ENCODE measurements around the gene ABCG4.

ABCG4 gene

DNA sequence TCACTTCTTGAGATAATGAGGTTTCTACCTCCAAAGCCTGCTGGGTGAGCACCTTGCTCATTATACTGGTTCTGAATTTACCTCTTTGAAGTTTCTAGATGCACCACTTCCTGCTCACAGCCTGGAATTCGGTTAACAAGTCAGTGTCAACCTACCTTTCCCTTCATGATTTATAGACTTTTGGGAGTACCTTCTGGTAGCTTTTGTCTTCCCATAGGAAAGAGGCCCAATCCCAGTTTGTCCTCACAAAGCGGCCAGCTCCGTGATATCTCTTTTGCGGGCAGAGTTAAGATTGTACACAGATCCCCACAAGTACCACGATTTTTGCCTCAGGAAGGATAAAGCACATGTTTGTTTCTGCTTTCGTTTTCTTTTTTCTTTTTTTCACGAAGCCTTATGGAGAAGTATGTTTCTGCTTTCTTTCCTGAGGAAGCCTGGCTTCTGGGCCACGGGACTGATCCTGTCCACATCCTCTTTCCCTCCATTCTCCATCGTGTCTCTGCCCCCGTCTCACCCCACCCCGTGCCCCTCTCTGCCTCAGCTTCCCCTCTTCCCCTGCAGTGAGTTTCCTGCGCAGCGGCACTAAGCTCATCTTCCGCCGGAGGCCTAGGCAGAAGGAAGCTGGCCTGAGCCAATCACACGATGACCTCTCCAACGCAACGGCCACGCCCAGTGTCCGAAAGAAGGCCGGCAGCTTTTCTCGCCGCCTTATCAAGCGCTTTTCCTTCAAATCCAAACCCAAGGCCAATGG lies 33.2 kb upstream of the ABCG4 start:
- in situ Hi-C loops (cut with HindIII; ENCODE audit: low sequenced_read_pairs) = no loop called here

DNA sequence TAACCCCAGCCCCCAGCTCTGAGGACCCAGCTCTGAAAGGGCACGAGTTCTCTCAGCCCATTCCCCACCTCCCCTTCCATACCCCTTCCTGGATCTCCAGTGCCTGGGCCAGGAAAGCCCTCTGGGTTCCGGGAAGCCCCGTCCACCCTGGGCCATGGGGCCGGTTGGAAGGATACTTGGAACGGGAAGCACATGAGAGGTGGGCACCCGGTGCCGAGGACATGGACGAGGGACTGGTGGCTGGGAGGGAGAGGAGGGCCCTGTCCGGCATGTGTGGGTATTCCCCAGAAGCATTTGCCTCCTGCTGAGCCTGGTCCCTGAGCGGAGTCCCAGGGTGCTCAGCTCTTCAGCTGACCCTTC lies 32.6 kb upstream of the ABCG4 start:
- in situ Hi-C loops (cut with HindIII; ENCODE audit: low sequenced_read_pairs) = no loop called here

DNA sequence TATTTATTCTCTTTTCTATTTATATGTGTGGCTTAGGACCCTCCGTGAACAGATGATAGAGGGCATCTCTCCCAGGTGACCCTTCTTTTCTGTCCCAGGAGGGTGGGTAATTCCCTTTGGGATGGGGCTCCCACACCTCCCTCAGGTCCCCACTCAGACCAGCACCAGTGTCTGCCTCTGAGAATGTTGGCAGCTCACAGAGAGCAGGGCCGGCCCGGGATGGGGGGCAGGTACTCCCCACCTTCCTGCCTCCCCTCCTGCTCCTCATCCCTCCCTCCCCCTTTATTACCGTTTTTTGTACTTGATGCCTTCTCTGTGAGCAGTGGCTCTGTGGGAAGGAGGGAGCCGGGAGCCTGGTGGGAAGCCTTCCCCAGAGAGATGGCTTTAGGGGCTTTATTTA lies 32.3 kb upstream of the ABCG4 start:
- in situ Hi-C loops (cut with HindIII; ENCODE audit: low sequenced_read_pairs) = no loop called here

DNA sequence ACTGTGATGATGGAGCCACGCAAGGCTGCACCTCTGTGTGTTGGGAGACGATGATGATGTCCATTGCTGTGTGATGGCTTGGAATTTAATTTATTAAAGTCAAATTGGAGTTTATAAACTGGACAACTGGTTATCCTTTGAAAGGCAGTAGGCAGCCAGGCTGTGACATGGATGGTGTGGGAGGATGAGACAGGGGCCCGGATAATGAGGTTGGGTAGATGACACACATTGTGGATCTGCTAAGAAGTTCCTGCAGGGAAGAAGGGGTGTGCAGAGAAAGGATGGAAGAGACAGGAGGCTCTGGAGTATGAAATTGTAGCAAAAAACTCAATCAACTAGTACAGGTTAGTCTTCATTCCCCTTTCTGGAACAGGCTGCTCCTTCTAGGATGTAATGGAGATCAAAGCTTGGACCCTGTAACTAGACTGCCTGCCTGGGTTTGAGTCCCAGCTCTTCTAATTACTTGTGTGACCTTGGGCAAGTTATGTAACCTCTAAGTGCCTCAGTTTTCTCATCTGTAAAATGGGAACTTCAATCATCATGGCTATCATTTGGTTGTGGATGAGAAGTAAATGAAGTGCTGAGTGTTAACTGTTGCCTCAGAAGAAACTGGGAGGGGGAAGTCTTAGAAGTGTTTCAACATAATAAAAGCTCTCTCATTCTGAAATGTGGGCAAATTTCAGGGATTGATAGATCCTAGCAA lies 31.7 kb upstream of the ABCG4 start:
- in situ Hi-C loops (cut with HindIII; ENCODE audit: low sequenced_read_pairs) = no loop called here

DNA sequence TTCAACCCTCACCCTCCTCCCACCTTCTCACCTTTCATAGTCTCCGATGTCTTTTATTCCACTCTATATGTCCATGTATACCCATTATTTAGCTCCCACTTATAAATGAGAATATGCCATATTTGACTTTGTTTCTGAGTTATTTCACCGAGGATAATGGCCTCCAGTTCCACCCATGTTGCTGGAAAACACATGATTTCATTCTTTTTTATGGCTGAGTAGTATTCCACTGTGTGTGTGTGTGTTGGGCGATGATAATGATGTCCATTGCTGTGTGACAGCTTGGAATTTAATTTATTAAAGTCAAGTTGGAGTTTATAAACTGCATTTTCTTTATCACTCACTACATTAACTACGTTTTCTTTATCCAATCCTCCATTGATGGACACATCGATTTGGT lies 30.6 kb upstream of the ABCG4 start:
- in situ Hi-C loops (cut with HindIII; ENCODE audit: low sequenced_read_pairs) = no loop called here

DNA sequence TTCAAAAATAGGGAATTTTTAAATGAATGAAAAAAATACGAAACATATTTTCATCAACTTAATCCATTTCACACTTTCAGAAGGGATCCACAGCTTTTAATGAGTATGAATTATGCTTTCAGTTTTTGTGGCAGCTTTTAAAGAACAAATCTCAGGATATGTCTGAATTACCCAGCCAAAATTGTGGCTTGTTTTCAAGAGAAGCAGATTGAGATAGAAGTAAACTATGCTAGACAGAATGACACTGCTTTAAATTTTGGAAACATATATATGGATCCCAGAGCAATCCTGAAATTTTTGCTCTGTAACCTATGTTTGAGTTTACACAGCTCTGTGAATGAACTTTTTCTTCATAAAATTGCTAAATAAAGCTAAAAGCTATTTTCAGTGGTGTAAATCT lies 29.9 kb upstream of the ABCG4 start:
- in situ Hi-C loops (cut with HindIII; ENCODE audit: low sequenced_read_pairs) = no loop called here

DNA sequence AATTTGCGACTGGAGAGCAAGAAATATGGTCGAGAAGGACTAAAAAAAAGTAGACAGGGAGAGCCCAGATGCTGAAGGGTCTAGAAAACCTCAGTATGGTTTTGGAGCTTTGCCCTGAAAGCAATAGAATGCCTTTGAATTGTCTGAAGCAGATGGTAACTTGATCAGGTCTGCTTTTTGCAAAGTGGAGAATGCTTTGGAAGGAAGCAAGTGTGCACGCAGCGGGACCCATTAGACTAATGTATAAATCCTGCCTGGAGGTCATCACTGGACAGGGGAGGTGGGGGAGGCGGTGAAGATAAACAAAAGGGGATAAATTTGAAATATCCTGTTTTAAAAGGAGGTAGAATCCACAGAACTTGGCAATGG lies 28.2 kb upstream of the ABCG4 start:
- in situ Hi-C loops (cut with HindIII; ENCODE audit: low sequenced_read_pairs) = no loop called here

DNA sequence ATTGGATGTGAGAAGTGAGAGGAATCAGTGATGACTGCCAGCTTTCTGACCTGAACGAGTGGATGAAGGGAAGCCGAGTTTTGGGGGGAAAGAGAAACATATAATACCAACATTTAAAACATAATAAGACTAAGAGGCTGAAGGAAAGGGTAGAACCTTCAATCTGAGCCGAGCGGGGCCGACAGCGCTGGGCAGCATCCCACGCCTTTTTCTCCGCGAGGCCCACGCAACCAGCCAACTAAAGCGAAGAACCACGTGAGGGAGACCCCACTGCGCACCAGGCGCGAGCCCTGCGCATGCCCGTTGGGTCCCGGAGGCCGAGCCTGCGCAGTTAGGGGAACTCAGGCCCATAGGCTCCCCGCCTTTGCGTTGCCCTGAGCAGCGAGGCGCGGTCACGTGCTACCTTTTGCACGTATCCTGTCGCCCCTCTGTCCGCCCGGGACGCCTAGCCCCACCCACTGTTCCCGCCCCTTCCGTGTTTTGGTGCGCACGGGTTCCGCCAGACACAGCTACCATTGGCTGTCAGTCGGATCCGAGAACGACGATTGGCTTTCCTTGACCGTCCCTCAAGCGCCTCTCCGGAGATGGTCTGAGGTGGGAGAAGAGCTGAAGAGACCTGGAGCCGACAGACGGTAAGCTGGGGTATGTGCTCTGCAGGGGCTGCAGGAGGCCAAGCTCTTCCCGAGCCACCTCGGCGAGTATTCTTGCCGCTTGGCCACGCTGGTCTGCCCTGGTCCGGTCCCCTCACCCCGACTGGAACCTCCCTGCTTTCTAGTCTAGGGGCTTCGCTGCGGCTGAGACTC lies 27.6 kb upstream of the ABCG4 start, which contains the start of gene HINFP:
TSS of gene HINFP (plus strand) at position 573 of the 803 bp plus-strand sequence. CDS start 5,365 bp downstream, outside the sequence.
- in situ Hi-C loops (cut with HindIII; ENCODE audit: low sequenced_read_pairs) = no loop called here

DNA sequence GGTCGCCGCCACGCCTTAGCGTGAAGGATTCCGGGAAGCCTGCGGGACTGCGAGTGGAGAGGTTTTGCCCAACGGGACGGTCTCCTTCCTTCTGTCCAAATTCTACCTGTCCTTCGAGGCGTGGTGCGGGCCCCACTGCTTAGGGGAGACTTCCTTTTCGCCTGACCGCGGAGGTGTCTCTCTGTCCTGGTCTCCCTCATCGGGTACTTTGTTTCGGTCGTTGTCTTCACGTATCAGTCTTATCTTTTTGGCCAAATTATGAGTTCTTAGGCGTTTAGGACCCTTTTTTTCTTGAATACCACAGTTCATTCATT lies 27.1 kb upstream of the ABCG4 start:
- in situ Hi-C loops (cut with HindIII; ENCODE audit: low sequenced_read_pairs) = no loop called here

DNA sequence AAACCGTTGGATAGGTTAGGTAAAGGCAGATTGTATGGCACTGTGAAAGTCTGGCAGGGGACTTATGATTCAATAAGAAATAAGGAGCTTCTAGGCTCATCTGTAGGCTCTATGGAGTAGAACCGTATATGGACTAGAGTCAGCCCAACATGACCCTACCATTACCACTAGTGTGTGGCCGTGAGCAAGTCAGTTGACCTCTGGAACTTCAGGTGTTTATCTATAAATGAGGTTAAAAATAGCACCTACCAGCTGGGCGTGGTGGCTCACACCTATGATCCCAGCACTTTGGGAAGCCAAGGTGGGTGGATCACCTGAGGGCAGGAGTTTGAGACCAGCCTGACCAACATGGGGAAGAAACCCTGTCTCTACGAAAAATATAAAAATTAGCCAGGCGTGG lies 23.0 kb upstream of the ABCG4 start:
- in situ Hi-C loops (cut with HindIII; ENCODE audit: low sequenced_read_pairs) = no loop called here

DNA sequence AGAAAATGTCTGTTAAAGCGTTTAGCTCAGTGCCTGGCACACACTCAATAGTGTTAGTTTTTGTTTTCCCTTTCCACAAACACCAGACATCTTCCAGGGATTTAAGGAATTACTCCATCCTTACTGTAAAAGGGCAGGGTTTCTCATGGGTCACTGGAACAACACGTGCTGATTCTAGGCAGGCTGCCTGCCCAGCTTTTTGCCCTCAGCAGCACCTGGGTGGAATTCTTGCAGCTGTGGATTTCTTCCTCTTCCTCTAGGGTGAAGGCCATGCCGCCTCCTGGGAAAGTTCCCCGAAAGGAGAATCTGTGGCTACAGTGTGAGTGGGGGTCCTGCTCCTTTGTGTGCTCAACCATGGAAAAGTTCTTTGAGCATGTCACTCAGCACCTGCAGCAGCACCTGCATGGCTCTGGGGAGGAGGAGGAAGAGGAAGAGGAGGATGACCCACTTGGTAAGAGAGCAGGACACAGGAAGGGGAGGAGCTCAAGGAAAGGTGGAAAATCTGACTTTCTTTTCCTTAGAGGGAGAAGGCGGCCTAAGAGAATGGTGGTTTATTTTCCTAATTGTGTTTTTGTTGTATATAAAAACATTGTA lies 22.1 kb upstream of the ABCG4 start:
- in situ Hi-C loops (cut with HindIII; ENCODE audit: low sequenced_read_pairs) = no loop called here

DNA sequence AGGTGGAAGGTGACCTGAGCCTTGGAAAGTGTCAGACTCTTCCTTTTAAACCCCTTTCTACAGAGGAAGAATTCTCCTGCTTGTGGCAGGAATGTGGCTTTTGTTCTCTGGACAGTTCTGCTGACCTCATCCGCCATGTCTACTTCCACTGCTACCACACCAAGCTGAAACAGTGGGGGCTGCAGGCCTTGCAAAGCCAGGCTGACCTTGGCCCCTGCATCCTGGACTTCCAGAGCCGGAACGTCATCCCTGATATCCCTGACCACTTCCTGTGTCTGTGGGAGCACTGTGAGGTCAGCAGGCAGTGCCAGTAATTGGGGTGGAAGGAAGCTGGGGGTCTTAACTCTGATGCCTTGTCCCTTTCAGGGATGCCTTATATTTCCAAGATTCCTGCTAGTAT lies 18.2 kb upstream of the ABCG4 start:
- in situ Hi-C loops (cut with HindIII; ENCODE audit: low sequenced_read_pairs) = loop anchor here (10.0 kb wide), 2 partner anchors 114 to 174 kb away; no protein-coding TSS in a partner anchor

DNA sequence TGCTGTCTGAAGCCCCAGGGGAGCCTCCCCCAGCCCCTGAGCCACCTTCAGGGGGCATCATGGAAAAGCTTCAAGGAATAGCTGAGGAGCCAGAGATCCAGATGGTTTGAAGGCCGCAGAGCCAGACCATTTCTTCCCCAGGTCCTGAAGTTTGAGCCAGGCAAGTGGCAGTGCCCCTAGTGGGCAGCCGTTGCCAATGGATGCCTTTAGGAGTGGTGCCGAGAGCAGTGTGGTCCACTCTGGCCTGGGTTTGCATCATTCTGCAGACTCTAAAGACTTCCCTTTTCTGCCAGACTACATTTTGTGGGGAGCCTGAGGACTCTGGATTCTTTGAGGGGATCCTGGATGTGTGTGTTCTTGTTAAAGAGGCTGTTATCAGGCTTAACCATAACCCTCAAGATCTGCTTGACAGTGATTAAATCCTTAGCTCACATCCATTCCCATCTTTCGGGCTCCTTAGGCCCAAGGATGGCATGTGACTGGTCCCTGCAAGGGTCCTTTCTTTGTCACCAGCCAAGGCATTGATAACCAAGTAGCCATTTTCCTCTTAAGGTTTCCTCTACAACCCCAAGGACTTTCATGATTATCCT lies 14.4 kb upstream of the ABCG4 start:
- in situ Hi-C loops (cut with HindIII; ENCODE audit: low sequenced_read_pairs) = loop anchor here (10.0 kb wide), 2 partner anchors 110 to 170 kb away; no protein-coding TSS in a partner anchor

DNA sequence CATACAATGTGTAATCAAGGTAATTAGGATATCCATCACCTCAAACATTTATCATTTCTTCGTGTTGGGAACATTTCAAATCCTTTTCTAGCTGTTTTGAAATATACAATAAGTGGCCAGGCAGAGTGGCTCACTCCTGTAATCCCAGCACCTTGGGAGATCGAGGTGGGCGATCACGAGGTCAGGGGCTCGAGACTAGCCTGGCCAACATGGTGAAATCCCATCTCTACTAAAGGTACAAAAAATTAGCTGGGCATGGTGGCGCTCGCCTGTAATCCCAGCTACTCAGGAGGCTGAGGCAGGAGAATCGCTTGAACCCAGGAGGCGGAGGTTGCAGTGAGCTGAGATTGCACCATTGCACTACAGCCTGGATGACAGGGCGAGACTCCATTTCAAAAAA lies 9.6 kb upstream of the ABCG4 start:
- in situ Hi-C loops (cut with HindIII; ENCODE audit: low sequenced_read_pairs) = loop anchor here (10.0 kb wide), 2 partner anchors 106 to 166 kb away; no protein-coding TSS in a partner anchor

DNA sequence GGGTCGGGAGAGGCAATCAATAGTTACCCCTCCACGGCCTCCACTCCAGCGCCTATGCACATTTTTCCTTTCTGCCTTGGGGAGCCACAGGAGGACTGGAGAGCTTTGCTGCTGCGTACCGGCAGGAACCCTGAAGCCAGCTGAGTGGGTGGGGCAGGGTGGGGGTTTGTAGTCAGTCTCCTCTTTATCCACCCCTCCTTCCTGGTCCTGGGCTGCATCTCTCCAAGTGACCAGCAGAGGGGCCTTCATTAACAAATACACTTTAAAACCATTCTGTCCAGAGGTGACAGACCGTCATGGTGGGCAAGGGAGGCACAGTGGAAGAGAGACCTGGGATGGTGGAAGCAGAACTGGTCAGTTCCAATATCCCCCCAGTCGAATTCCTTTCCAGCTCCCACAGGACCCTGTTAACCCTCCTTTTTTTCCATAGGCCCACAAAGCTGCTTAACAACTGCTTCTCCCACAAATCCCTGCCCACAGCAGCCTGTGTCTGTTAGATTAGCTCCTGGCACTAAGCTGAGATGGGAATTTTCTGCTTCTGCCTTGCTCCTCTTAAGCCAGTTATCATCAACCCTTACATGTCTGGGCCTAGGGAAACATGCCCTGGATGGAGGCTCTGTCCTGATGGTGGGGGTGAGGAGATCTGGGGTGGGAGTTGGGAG lies 3.9 kb upstream of the ABCG4 start:
- in situ Hi-C loops (cut with HindIII; ENCODE audit: low sequenced_read_pairs) = no loop called here

DNA sequence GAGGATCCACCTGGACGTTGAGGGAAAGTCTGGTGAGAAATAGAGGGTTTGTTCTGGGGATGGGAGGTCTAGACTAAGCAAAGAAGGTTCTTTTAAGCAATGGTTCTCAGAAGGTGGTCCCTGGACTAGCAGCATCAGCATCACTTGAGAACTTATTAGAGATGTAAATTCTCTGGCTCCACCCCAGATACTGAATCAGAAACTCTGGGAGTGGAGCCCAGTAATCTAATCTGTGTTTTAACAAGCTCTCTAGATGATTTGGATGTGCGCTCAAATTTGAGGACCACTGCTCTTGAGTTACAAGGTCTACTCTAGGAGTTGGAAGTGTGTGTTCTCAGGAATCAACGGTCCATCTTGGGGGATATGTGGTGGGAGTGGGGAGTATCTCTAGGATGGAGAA lies 3.3 kb upstream of the ABCG4 start:
- in situ Hi-C loops (cut with HindIII; ENCODE audit: low sequenced_read_pairs) = no loop called here

DNA sequence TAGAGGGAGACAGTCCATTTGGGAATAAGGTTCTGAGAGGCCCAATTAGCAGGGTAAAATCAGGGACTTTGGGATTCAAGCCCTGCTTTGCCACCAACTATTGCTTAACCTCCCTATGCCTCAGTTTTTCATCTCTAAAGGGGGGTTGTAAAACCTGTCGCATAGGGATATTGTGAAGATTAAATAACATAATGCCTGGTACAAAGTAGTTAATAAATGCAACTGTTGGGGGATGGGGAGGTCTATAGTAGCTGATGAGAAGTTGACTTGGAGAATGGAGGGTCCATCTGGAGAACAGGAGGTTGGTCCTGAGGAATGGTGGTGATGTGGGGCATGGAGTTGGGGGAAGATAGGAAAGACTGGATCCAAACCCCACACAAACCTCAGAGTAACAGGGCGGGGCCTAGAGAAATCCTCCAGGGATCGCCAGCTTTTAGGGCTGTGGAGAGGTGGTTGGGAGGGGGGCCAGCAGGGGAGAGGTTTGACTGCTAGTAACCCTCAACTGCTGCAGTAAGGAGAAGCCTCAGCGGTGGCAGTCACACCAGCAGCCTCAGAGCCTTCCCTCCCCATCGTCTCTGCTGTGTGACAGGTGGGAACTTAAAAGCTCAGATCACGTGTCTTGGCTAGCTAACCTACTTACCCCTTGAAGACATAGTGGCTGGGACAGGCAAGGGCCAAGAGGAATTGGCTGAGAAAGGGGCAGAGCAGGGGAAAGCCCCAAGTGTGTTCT lies 1.1 kb upstream of the ABCG4 start:
- in situ Hi-C loops (cut with HindIII; ENCODE audit: low sequenced_read_pairs) = no loop called here

DNA sequence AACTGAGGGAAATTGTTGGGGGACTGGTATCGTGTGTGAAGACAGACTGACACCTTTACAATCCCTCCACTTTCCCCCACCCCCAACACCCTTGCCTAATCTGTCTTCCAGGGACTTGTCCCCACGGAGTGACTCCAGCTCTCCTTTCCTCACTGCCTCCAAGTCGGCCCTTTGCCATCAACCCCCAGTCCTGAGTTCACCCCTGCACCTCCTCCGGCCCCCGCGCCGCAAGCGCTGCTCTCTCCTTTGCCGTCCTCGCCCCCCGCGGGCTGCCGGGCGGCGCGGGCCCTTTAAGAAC lies 183 bp upstream of the ABCG4 start:
- in situ Hi-C loops (cut with HindIII; ENCODE audit: low sequenced_read_pairs) = no loop called here

DNA sequence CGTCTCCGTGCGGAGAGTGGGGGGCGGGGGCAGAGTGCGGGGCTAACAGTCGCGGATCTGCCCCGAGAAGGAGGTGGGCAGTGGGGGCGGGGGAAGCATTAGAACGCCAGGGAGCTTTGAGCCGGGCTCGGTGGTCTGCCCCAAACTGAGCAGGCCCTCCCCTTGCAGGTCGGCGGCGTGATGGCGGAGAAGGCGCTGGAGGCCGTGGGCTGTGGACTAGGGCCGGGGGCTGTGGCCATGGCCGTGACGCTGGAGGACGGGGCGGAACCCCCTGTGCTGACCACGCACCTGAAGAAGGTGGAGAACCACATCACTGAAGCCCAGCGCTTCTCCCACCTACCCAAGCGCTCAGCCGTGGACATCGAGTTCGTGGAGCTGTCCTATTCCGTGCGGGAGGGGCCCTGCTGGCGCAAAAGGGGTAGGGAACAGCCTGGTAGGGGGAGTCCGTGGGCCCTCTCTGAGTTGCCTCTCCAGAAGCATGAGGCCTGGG lies 979 bp downstream of the ABCG4 start:
- in situ Hi-C loops (cut with HindIII; ENCODE audit: low sequenced_read_pairs) = no loop called here

DNA sequence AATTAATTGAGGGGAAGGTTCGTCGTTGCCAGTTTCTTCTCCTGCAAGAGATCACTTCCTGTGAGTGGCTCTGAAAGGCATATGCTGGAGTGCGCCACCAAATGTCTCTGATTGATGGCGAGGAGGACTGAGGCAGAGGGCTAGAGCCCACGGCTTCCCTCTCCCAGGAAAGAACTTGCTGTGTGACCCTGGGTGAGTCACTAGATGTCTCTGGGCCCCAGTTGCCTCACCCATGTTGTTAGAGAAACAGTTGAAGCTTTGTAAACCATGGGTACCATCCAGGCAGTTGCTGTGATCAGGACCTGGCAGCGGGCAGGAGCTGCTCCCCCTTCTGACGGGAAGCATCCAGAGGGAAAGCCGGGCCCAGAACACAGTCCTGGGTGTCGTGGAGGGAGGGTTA lies 3.2 kb downstream of the ABCG4 start:
- in situ Hi-C loops (cut with HindIII; ENCODE audit: low sequenced_read_pairs) = no loop called here

Data from endothelial cell of hepatic sinusoid (primary cell).